ENCODE measurements around the gene METTL25B.
A peak's percentile ranks its signal among the peaks of the same experiment; 100 is the strongest.

Gene METTL25B

DNA sequence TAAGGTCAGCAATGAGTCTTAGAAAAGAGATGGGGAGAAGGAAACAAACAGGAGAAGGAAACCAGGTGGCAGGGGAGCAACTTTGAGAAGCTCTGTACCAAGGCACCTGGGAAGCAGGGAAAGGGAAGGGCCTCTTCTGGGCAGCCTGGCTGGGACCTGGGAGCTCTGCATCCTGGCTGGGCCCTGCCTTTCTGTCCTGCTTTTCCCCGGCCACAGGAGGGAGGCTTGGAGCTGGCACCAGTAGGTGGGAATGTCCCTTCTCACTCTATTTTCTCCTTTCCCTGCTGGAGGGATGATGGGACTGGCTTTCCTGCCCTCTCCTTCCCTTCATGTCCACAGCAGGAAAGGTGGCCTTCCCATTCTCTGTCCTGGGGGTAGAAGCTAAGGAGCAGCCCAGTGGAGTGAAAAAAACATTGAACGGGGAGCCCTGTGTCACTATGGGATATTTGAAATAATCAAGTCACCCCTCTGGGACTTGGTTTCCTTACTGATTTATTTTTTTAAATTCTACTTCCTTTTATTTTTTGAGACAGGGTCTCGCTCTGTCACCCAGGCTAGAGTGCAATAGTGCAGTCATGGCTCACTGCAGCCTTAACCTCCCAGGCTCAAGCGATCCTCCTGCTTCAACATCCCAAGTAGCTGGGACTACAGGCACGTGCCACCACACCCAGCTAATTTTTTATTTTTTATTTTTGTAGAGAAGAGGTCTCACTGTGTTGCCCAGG lies 45.9 kb upstream of the METTL25B start:
- Histone ChIP-seq H3K4me3 (ENCODE audit: low read length in 2 of 2) (no peak overlapping the region), H3K14ac (ENCODE audit: low read length) (no peak overlapping the region), H2AFZ (ENCODE audit: low read length) (no peak overlapping the region), H3K18ac (ENCODE audit: low read length) (peak overlapping the region; percentile 21), H3K79me1 (ENCODE audit: low read depth, low read length) (peaks cover 2% of the 10 kb centered on the region), H2BK12ac (ENCODE audit: low read length) (no peak overlapping the region), H2BK15ac (ENCODE audit: low read length) (peak overlapping the region; percentile 82), H3K4me1 (ENCODE audit: control insufficient read depth in 2 of 2, insufficient read depth in 1 of 2, low read depth in 1 of 2, low read length in 2 of 2) (peaks cover 8 to 9% of the 10 kb centered on the region in 2 donors), H3K27ac (replicated peaks; ENCODE audit: low read length) (no peak overlapping the region), H3K27me3 (ENCODE audit: control insufficient read depth in 3 of 3, insufficient read depth in 3 of 3, low read depth in 1 of 3, low read length in 3 of 3) (peaks cover 0 to 62% (median 0%) of the 10 kb centered on the region in 3 experiments), H3K9me3 (replicated peaks in 1 of 2; ENCODE audit: control insufficient read depth in 2 of 2, insufficient read depth in 1 of 2, low read depth in 1 of 2, low read length in 2 of 2) (no peaks in the 10 kb centered on the region), H3K23ac (ENCODE audit: low read depth, low read length, poor library complexity) (no peak overlapping the region), H3K4me2 (ENCODE audit: insufficient read depth, low read length, poor library complexity, severe bottlenecking) (no peak overlapping the region), H2BK120ac (ENCODE audit: low read depth, low read length) (no peak overlapping the region), H2AK5ac (ENCODE audit: low read depth, low read length) (peak overlapping the region; percentile 19), H3K36me3 (replicated peaks in 1 of 2; ENCODE audit: control insufficient read depth in 2 of 2, insufficient read depth in 2 of 2, low read length in 2 of 2) (no peaks in the 10 kb centered on the region), H2BK5ac (ENCODE audit: low read length) (no peak overlapping the region), H4K8ac (ENCODE audit: low read depth, low read length) (no peak overlapping the region), H3K4ac (ENCODE audit: low read length) (no peak overlapping the region), H3K9ac (ENCODE audit: low read depth, low read length, poor library complexity) (peak overlapping the region; percentile 54), H4K91ac (ENCODE audit: low read depth, low read length, poor library complexity) (no peak overlapping the region)
- no CpG with 5 or more reads among the region's 5 CpGs for WGBS, 2 donors (ENCODE audit: extremely low coverage in 2 of 2, insufficient read length in 2 of 2, insufficient replicate concordance in 1 of 2)
- DNase-seq (ENCODE audit: low spot score): no peak

- Histone ChIP-seq H3K79me1 (ENCODE audit: low read depth, low read length) (peaks cover 2% of the 10 kb centered on the region), H2BK12ac (ENCODE audit: low read length) (no peak overlapping the region), H3K27me3 (ENCODE audit: control insufficient read depth in 3 of 3, insufficient read depth in 3 of 3, low read depth in 1 of 3, low read length in 3 of 3) (peaks cover 0 to 53% (median 0%) of the 10 kb centered on the region in 3 experiments), H3K14ac (ENCODE audit: low read length) (no peak overlapping the region), H3K27ac (replicated peaks; ENCODE audit: low read length) (no peak overlapping the region), H2BK5ac (ENCODE audit: low read length) (no peak overlapping the region), H2AK5ac (ENCODE audit: low read depth, low read length) (no peak overlapping the region), H3K23ac (ENCODE audit: low read depth, low read length, poor library complexity) (no peak overlapping the region), H4K91ac (ENCODE audit: low read depth, low read length, poor library complexity) (no peak overlapping the region), H3K18ac (ENCODE audit: low read length) (no peak overlapping the region), H3K36me3 (replicated peaks in 1 of 2; ENCODE audit: control insufficient read depth in 2 of 2, insufficient read depth in 2 of 2, low read length in 2 of 2) (no peaks in the 10 kb centered on the region), H2BK120ac (ENCODE audit: low read depth, low read length) (no peak overlapping the region), H3K4me2 (ENCODE audit: insufficient read depth, low read length, poor library complexity, severe bottlenecking) (no peak overlapping the region), H2AFZ (ENCODE audit: low read length) (no peak overlapping the region), H3K4me1 (ENCODE audit: control insufficient read depth in 2 of 2, insufficient read depth in 1 of 2, low read depth in 1 of 2, low read length in 2 of 2) (peaks cover 0 to 3% of the 10 kb centered on the region in 2 donors), H3K9me3 (replicated peaks in 1 of 2; ENCODE audit: control insufficient read depth in 2 of 2, insufficient read depth in 1 of 2, low read depth in 1 of 2, low read length in 2 of 2) (no peaks in the 10 kb centered on the region), H2BK15ac (ENCODE audit: low read length) (no peak overlapping the region), H3K4ac (ENCODE audit: low read length) (no peak overlapping the region), H4K8ac (ENCODE audit: low read depth, low read length) (no peak overlapping the region), H3K4me3 (ENCODE audit: low read length in 2 of 2) (no peak overlapping the region), H3K9ac (ENCODE audit: low read depth, low read length, poor library complexity) (no peak overlapping the region)
- no peak for DNase-seq (ENCODE audit: low spot score)
- no CpG with 5 or more reads among the region's 5 CpGs for WGBS, 2 donors (ENCODE audit: extremely low coverage in 2 of 2, insufficient read length in 2 of 2, insufficient replicate concordance in 1 of 2)
Measured at GRCh38 chr1:156684227-156684782, 44.0 kb upstream of the METTL25B start.

GRCh38 chr1:156689035-156689952 lies 39.0 kb upstream of the METTL25B start:
- Histone ChIP-seq H3K4me3 (ENCODE audit: low read length in 2 of 2) (peak overlapping the region in 1 of 2 donors; percentile 29), H3K18ac (ENCODE audit: low read length) (peak overlapping the region; percentile 89), H3K4me2 (ENCODE audit: insufficient read depth, low read length, poor library complexity, severe bottlenecking) (peak overlapping the region; percentile 82), H3K27ac (replicated peaks; ENCODE audit: low read length) (no peak overlapping the region), H4K8ac (ENCODE audit: low read depth, low read length) (no peak overlapping the region), H4K91ac (ENCODE audit: low read depth, low read length, poor library complexity) (no peak overlapping the region), H2BK5ac (ENCODE audit: low read length) (peak overlapping the region; percentile 10), H3K9me3 (replicated peaks in 1 of 2; ENCODE audit: control insufficient read depth in 2 of 2, insufficient read depth in 1 of 2, low read depth in 1 of 2, low read length in 2 of 2) (no peaks in the 10 kb centered on the region), H3K4me1 (ENCODE audit: control insufficient read depth in 2 of 2, insufficient read depth in 1 of 2, low read depth in 1 of 2, low read length in 2 of 2) (peaks cover 43 to 47% of the 10 kb centered on the region in 2 donors), H2AK5ac (ENCODE audit: low read depth, low read length) (peak overlapping the region; percentile 64), H3K79me1 (ENCODE audit: low read depth, low read length) (no peaks in the 10 kb centered on the region), H3K23ac (ENCODE audit: low read depth, low read length, poor library complexity) (no peak overlapping the region), H2AFZ (ENCODE audit: low read length) (peak overlapping the region; percentile 92), H3K27me3 (ENCODE audit: control insufficient read depth in 3 of 3, insufficient read depth in 3 of 3, low read depth in 1 of 3, low read length in 3 of 3) (peaks cover 0 to 30% (median 0%) of the 10 kb centered on the region in 3 experiments), H3K36me3 (replicated peaks in 1 of 2; ENCODE audit: control insufficient read depth in 2 of 2, insufficient read depth in 2 of 2, low read length in 2 of 2) (no peaks in the 10 kb centered on the region), H2BK120ac (ENCODE audit: low read depth, low read length) (no peak overlapping the region), H3K9ac (ENCODE audit: low read depth, low read length, poor library complexity) (peak overlapping the region; percentile 50), H3K4ac (ENCODE audit: low read length) (no peak overlapping the region), H2BK15ac (ENCODE audit: low read length) (no peak overlapping the region), H2BK12ac (ENCODE audit: low read length) (no peak overlapping the region), H3K14ac (ENCODE audit: low read length) (no peak overlapping the region)
- DNase-seq (ENCODE audit: low spot score): peak; percentile 88
- no CpG with 5 or more reads among the region's 23 CpGs for WGBS, 2 donors (ENCODE audit: extremely low coverage in 2 of 2, insufficient read length in 2 of 2, insufficient replicate concordance in 1 of 2)

Data from neuronal stem cell (in vitro differentiated cells).